K562 treated with DMSO at 1 percent for 48 hours (cell line): ENCODE measurements around the gene CNGA4. TPM values are rescaled to one million over a fixed set of nuclear protein-coding genes. Genes with fewer than 3 reads are reported as not detected.

Experiments
- total RNA-seq: library from RNA; unstranded; fragments of 300-600 nt; gene quantifications from 2 replicates; pipeline ENCODE4 v1.2.3, GENCODE V29; 2022; ENCODE audit warnings: low replicate concordance; ENCODE audit errors: extremely low read depth

Gene CNGA4
- not detected in 2 replicates for total RNA-seq

GRCh38 chr11:6238902-6239301 lies at the start of gene CNGA4:
Gene CNGA4, plus strand, starts transcription at chr11:6239089. Its CDS starts 118 bp downstream, at chr11:6239207.

DNA sequence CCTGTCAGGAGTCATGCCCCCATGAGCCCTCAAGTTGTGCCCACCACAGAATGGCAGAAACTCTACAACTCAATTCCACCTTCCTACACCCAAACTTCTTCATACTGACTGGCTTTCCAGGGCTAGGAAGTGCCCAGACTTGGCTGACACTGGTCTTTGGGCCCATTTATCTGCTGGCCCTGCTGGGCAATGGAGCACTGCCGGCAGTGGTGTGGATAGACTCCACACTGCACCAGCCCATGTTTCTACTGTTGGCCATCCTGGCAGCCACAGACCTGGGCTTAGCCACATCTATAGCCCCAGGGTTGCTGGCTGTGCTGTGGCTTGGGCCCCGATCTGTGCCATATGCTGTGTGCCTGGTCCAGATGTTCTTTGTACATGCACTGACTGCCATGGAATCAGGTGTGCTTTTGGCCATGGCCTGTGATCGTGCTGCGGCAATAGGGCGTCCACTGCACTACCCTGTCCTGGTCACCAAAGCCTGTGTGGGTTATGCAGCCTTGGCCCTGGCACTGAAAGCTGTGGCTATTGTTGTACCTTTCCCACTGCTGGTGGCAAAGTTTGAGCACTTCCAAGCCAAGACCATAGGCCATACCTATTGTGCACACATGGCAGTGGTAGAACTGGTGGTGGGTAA lies 39.6 kb upstream of the CNGA4 start, which contains the start of gene OR52W1:
TSS of gene OR52W1 (plus strand) at position 51 of the 637 bp plus-strand sequence. CDS start at position 51, 0 bp downstream.

DNA sequence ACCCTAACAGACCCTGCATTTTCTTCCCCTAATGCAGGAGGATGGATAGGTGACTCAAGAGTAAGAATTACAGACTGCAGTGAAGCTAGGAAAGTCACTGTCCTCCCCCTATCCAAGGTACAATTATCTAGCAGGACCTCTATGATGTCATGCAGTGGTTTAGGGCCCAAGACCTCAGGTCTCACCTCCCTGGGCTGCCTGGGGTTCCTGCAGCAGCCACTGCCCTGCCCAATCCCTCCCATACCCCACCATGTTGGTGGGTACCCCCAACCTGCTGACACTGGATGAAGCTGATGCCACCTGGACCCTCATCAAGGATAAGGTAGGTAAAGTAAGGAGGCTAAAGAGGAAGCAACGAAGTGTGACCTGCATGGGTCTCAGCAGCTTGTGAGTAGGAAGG lies 33.5 kb upstream of the CNGA4 start, which contains the start of gene C11orf42:
TSS of gene C11orf42 (plus strand) at position 192 of the 400 bp plus-strand sequence. CDS start at position 251, 59 bp downstream.

DNA sequence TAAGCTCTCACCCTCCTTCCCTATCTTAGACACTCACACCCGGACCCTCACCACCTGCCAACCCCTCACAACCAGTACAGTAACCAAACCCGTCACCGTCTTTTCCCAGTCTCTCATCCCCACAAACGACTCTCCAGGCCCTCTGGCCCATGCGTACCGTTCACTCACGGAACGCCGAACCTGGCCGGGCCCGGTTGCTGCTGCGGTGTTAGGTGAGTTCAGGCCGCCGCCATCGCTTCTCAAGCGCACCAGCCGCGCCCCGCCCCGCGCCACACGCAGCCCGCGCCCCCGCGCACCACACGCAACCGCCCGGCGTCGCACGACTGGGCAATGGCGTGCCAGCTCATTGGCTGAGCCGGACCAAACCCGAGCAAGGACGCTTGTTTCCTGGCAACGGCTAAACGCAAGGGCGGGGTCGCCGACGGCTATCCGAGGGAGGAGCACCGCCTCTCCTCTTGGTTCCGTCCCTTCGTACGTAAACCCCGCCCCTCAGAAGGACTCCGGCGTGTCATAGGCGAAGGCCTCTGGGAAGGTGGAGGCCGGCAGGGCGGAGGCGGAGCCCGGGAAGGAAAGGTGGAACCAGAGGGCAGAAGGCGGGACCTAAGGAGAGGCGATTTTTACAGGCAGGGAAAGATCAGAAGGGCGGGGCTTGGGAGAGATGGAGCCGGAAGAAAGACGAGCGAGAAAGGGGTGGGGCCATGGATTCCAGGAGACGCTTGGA lies 4.3 kb upstream of the CNGA4 start, which contains the start of gene FHIP1B:
TSS of gene FHIP1B (minus strand) at position 250 of the 721 bp plus-strand sequence. CDS start 10,120 bp downstream, outside the sequence.

Other genes starting within 250 kb of the CNGA4 start
- gene OR56A4, start 232.1 kb upstream of the CNGA4 start, total RNA-seq, result not detected in 2 replicates
- gene OR56A1, start 208.3 kb upstream of the CNGA4 start, total RNA-seq, result not detected in 2 replicates
- not detected in 2 replicates for gene OR56B4, start 131.4 kb upstream of the CNGA4 start, total RNA-seq
- not detected in 2 replicates for gene OR52B2, start 68.8 kb upstream of the CNGA4 start, total RNA-seq
- not detected in 2 replicates for gene OR52W1, start 39.9 kb upstream of the CNGA4 start, total RNA-seq
- not detected in 2 replicates for gene C11orf42, start 33.5 kb upstream of the CNGA4 start, total RNA-seq
- gene FHIP1B, start 4.5 kb upstream of the CNGA4 start, total RNA-seq, result not detected in 2 replicates
- not detected in 2 replicates for gene CCKBR, start 20.7 kb downstream of the CNGA4 start, total RNA-seq
- not detected in 2 replicates for gene CAVIN3, start 81.4 kb downstream of the CNGA4 start, total RNA-seq
- gene SMPD1, start 151.4 kb downstream of the CNGA4 start, total RNA-seq, result not detected in 2 replicates
- not detected in 2 replicates for gene APBB1, start 180.0 kb downstream of the CNGA4 start, total RNA-seq
- gene HPX, start 201.9 kb downstream of the CNGA4 start, total RNA-seq, result not detected in 2 replicates
- gene TRIM3, start 234.9 kb downstream of the CNGA4 start, total RNA-seq, result not detected in 2 replicates
- gene ARFIP2, start 242.2 kb downstream of the CNGA4 start, total RNA-seq, result not detected in 2 replicates
- not detected in 2 replicates for gene TIMM10B, start 242.4 kb downstream of the CNGA4 start, total RNA-seq